H9 (cell line): ENCODE measurements around the gene DENND1A. TPM values are rescaled to one million over a fixed set of nuclear protein-coding genes. Genes with fewer than 3 reads are reported as not detected.

Experiments
- DNase-seq: peaks from one replicate; pipeline ENCODE4 v3.0.0-alpha.2; 2017
- H2AFZ ChIP-seq: one replicate; pipeline ENCODE4 v1.6.1; 2013; ENCODE audit warnings: mild to moderate bottlenecking, low read length, control low read depth, moderate library complexity
- H2AK5ac ChIP-seq: 2 replicates; pipeline ENCODE4 v1.6.1; 2013; ENCODE audit warnings: low read length, control low read depth, mixed read lengths; ENCODE audit not compliant: insufficient read length
- H2BK120ac ChIP-seq: one replicate; pipeline ENCODE4 v1.6.1; 2013; ENCODE audit warnings: low read depth, mild to moderate bottlenecking, low read length, control low read depth, inconsistent platforms; ENCODE audit not compliant: poor library complexity, severe bottlenecking
- H2BK12ac ChIP-seq: 2 replicates; pipeline ENCODE4 v1.6.1; 2013; ENCODE audit warnings: low read length, control low read depth, mixed read lengths, low read depth; ENCODE audit not compliant: insufficient read length
- H2BK15ac ChIP-seq: 2 replicates; pipeline ENCODE4 v1.6.1; 2013; ENCODE audit warnings: low read depth, low read length, control low read depth
- H2BK20ac ChIP-seq: one replicate; pipeline ENCODE4 v1.6.1; 2013; ENCODE audit warnings: low read depth, mild to moderate bottlenecking, low read length, control low read depth, inconsistent platforms; ENCODE audit not compliant: poor library complexity, severe bottlenecking
- H2BK5ac ChIP-seq: 2 replicates; pipeline ENCODE4 v1.6.1; 2013; ENCODE audit warnings: low read length, control low read depth, mixed read lengths; ENCODE audit not compliant: insufficient read length
- H3K14ac ChIP-seq: 2 replicates; pipeline ENCODE4 v1.6.1; 2013; ENCODE audit warnings: low read length, control low read depth; ENCODE audit not compliant: insufficient read depth
- H3K18ac ChIP-seq: 2 replicates; pipeline ENCODE4 v1.6.1; 2013; ENCODE audit warnings: low read depth, mild to moderate bottlenecking, mixed read lengths, low read length, control low read depth; ENCODE audit not compliant: insufficient read length
- H3K23ac ChIP-seq: 2 replicates; pipeline ENCODE4 v1.6.1; 2013; ENCODE audit warnings: low read length, control low read depth, mixed read lengths, low read depth; ENCODE audit not compliant: insufficient read length
- H3K23me2 ChIP-seq: 2 replicates; pipeline ENCODE4 v1.6.1; 2013; ENCODE audit warnings: low read depth, mild to moderate bottlenecking, mixed read lengths, low read length, control low read depth; ENCODE audit not compliant: insufficient read length, poor library complexity, severe bottlenecking
- H3K27ac ChIP-seq: 2 replicates; pipeline ENCODE4 v1.5.1; 2013; ENCODE audit warnings: low read length, control low read depth, mixed read lengths, low read depth; ENCODE audit not compliant: insufficient read length
- H3K27me3 ChIP-seq: 2 replicates; pipeline ENCODE4 v1.6.1; 2013; ENCODE audit warnings: low read length, control low read depth, inconsistent platforms; ENCODE audit not compliant: insufficient read depth
- H3K4ac ChIP-seq: 2 replicates; pipeline ENCODE4 v1.6.1; 2013; ENCODE audit warnings: low read depth, mild to moderate bottlenecking, control low read depth, inconsistent platforms, low read length, moderate library complexity
- H3K4me1 ChIP-seq: 2 replicates; pipeline ENCODE4 v1.6.1; 2013; ENCODE audit warnings: low read length, control low read depth, inconsistent platforms; ENCODE audit not compliant: insufficient read depth
- H3K4me2 ChIP-seq: 2 replicates; pipeline ENCODE4 v1.6.1; 2013; ENCODE audit warnings: low read length, control low read depth, mixed read lengths; ENCODE audit not compliant: insufficient read length, insufficient read depth
- H3K56ac ChIP-seq: 2 replicates; pipeline ENCODE4 v1.6.1; 2013; ENCODE audit warnings: low read depth, mild to moderate bottlenecking, mixed read lengths, low read length, control low read depth; ENCODE audit not compliant: insufficient read length
- H3K79me1 ChIP-seq: 2 replicates; pipeline ENCODE4 v1.6.1; 2013; ENCODE audit warnings: low read depth, mild to moderate bottlenecking, moderate library complexity, low read length, control low read depth, inconsistent platforms; ENCODE audit not compliant: insufficient read depth, poor library complexity, severe bottlenecking
- H3K79me2 ChIP-seq: 2 replicates; pipeline ENCODE4 v1.6.1; 2013; ENCODE audit warnings: low read length, control low read depth, inconsistent platforms; ENCODE audit not compliant: insufficient read depth
- H3K9ac ChIP-seq: 2 replicates; pipeline ENCODE4 v1.6.1; 2013; ENCODE audit warnings: low read length, control low read depth, mixed read lengths; ENCODE audit not compliant: insufficient read length; ENCODE audit errors: extremely low read depth
- H3K9me3 ChIP-seq: one replicate; pipeline ENCODE4 v1.6.1; 2013; ENCODE audit warnings: low read depth, low read length, inconsistent platforms; ENCODE audit not compliant: control insufficient read depth
- H3T11ph ChIP-seq: one replicate; pipeline ENCODE4 v1.6.1; 2013; ENCODE audit warnings: mild to moderate bottlenecking, low read length, control low read depth, inconsistent platforms
- H4K20me1 ChIP-seq: one replicate; pipeline ENCODE4 v1.6.1; 2013; ENCODE audit not compliant: control insufficient read depth, insufficient read length, insufficient read depth
- H4K5ac ChIP-seq: 2 replicates; pipeline ENCODE4 v1.6.1; 2013; ENCODE audit warnings: low read depth, mild to moderate bottlenecking, mixed read lengths, low read length, control low read depth; ENCODE audit not compliant: insufficient read length
- H4K8ac ChIP-seq: replicated peaks from 2 replicates; pipeline ENCODE4 v1.6.1; 2013; ENCODE audit warnings: low read length, control low read depth, mixed read lengths, low read depth; ENCODE audit not compliant: insufficient read length
- H4K91ac ChIP-seq: 2 replicates; pipeline ENCODE4 v1.6.1; 2013; ENCODE audit warnings: low read depth, mild to moderate bottlenecking, moderate library complexity, mixed read lengths, low read length, control low read depth; ENCODE audit not compliant: insufficient read length
- H3K27ac Mint-ChIP-seq, 3 experiments: 2 replicates in 2 of 3; 3 replicates in 1 of 3; pipeline ENCODE4 v1.8.0; 2020 to 2021; ENCODE audit warnings: mixed read lengths in 3 of 3, mild to moderate bottlenecking in 1 of 3, moderate library complexity in 1 of 3
- H3K27me3 Mint-ChIP-seq: 2 replicates; pipeline ENCODE4 v1.8.0; 2021; ENCODE audit warnings: low read depth, mild to moderate bottlenecking, moderate library complexity, mixed read lengths
- H3K36me3 Mint-ChIP-seq, 3 experiments: 2 replicates in 2 of 3; 3 replicates in 1 of 3; pipeline ENCODE4 v1.8.0; 2020 to 2021; ENCODE audit warnings: low read depth in 3 of 3, mixed read lengths in 3 of 3; ENCODE audit not compliant: insufficient read depth in 1 of 3
- H3K4me1 Mint-ChIP-seq, 2 experiments: 2 replicates each; pipeline ENCODE4 v1.8.0; 2020; ENCODE audit warnings: mixed read lengths in 2 of 2
- H3K4me3 Mint-ChIP-seq, 2 experiments: 2 replicates in 1 of 2; 3 replicates in 1 of 2; pipeline ENCODE4 v1.8.0; 2020 to 2021; ENCODE audit warnings: mild to moderate bottlenecking in 2 of 2, mixed read lengths in 2 of 2, moderate library complexity in 1 of 2
- H3K9me3 Mint-ChIP-seq, 2 experiments: 2 replicates in 1 of 2; 3 replicates in 1 of 2; pipeline ENCODE4 v1.8.0; 2020; ENCODE audit warnings: mild to moderate bottlenecking in 2 of 2, mixed read lengths in 2 of 2, moderate library complexity in 1 of 2
- CTCF ChIP-seq: fragments of 200-600 bp; sonication (generic); conservative IDR thresholded peaks from 3 replicates; pipeline ENCODE4 v1.8.0; 2021; ENCODE audit warnings: antibody characterized with exemption, mild to moderate bottlenecking
- WGBS: extraction: QIAGEN DNeasy Blood & Tissue Kit; methylation state at CpG from one replicate; pipeline ENCODE4 v1.1.7; 2013; ENCODE audit warnings: missing lambda C conversion rate, low lambda C conversion rate, mixed read lengths; ENCODE audit not compliant: insufficient read length; ENCODE audit errors: extremely low coverage; 5-methylcytosine and 5-hydroxymethylcytosine counted together
- total RNA-seq: library from RNA; stranded (reverse); gene quantifications from 2 replicates; pipeline ENCODE4 v1.2.1, GENCODE V29; 2021

DENND1A gene
- total RNA-seq, 1 experiment from 2014 or later: 20.4 TPM

GRCh38 chr9:123852403-123852802 is 77.5 kb downstream of the DENND1A start:
- peaks cover 28 to 42% (median 29%) of the 10 kb centered on the region in 3 experiments for H3K36me3 Mint-ChIP-seq

More at GRCh38 chr9:123852403-123852802, 77.5 kb downstream of the DENND1A start:
- Histone ChIP-seq H3K4ac (no peak overlapping the region), H3K56ac (no peak overlapping the region), H3T11ph (no peak overlapping the region), H3K27me3 (no peaks in the 10 kb centered on the region), H3K27ac (no peak overlapping the region), H3K79me2 (no peaks in the 10 kb centered on the region; the same call in 1 of the 2 replicates), H3K23ac (no peak overlapping the region), H2AFZ (no peak overlapping the region), H2AK5ac (no peak overlapping the region), H3K9ac (no peak overlapping the region), H2BK15ac (no peak overlapping the region), H4K20me1 (no peaks in the 10 kb centered on the region), H4K8ac (no peak overlapping the region), H2BK120ac (no peak overlapping the region), H3K79me1 (peaks cover 3% of the 10 kb centered on the region), H2BK5ac (no peak overlapping the region), H4K5ac (no peak overlapping the region), H3K4me2 (no peak overlapping the region), H3K4me1 (peaks cover 5% of the 10 kb centered on the region; the same call in 1 of the 2 replicates), H3K18ac (no peak overlapping the region), H3K23me2 (no peaks in the 10 kb centered on the region), H2BK12ac (no peak overlapping the region), H3K14ac (no peak overlapping the region), H4K91ac (no peak overlapping the region), H3K9me3 (no peaks in the 10 kb centered on the region), H2BK20ac (no peak overlapping the region)
- Mint-ChIP-seq H3K27ac (peak overlapping the region in 1 of 3 experiments; percentile 82; a peak in 1 of 7 replicates), H3K4me3 (no peak overlapping the region), H3K9me3 (peaks cover 12 to 14% of the 10 kb centered on the region in 2 experiments), H3K27me3 (peaks cover 22% of the 10 kb centered on the region), H3K4me1 (peaks cover 22 to 26% of the 10 kb centered on the region in 2 experiments)
- no peak for DNase-seq
- no CpG with 5 or more reads among the region's 2 CpGs for WGBS
- TF ChIP-seq CTCF: no peak
